ENCODE measurements around the gene TMEM179B.

GRCh38 chr11:62752994-62753735 is 34.0 kb upstream of the TMEM179B start:
- TF ChIP-seq CTCF (conservative IDR thresholded peaks at IDR 0.05): no peak
- no peak for TF ChIP-seq ZFX (IDR thresholded peaks at IDR 0.05)
